Epidermal melanocyte (primary cell): ENCODE measurements around the gene CTU1.
"Not testable (repeated sequence)": the region's sequence is repeated elsewhere in the genome, so short reads cannot be mapped to it uniquely, and the experiment has no call there.

Experiments
- DNase-seq: peaks from one replicate; pipeline ENCODE4 v3.0.0; 2011; ENCODE audit warnings: low spot score; ENCODE audit not compliant: insufficient read length

CTU1 gene

DNA sequence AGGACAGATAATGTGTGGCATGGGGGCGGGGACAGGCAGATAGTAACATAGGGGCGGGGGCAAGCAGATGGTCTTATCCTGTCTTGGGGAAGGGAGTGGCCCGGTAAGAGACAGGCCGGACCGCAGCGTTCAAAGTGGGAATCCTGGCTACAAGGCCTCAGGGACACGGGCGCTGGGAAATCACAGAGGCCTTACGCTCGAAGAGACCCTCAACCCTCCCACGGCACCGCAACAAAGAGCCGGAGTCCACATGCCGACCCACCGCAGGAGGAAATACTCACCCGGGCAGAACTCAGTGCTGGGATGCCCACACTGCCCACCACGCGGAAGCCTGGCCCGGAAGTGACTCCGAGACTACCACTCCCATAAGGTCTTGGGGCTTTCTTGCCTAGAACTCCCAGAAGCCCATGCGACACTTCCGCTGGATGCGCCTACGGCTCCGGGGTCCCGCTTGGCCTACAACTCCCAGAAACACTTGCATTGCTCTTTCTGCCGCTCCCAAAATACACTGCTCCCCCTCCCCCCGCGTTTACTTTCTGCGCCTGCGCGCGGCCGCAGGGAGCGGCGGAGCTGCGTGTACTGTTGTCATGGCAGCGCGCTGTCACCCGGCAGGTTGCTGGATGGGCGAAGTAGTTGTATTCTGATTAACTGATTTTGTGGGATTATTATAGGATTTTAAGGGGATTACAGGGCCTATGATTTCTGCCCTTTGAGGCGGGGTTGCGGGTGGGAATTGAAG, at the start of gene CTU1:
TSS of gene CTU1 (minus strand) at position 344 of the 739 bp plus-strand sequence. CDS start 3,840 bp downstream, outside the sequence.
- peak; percentile 100 for DNase-seq

DNA sequence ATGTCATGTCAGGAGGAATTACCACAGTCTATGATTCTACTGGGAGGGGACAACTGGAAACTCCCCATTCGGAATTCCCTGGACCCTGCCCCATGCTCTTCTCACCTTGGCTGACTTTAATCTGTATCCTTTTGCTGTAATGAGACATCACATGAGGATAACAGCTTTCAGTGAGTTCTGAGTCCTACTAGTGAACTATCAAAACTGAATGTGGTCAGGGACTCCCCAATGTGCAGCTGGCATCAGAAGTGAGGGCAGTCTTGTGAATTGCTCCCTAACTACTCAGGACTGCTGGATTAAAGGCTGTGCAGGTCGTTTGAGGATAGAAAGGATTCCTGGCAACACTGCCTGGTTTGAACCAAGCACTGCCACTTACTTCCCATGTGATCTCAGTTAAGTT, 49.1 kb upstream of the CTU1 start:
- no peak for DNase-seq

DNA sequence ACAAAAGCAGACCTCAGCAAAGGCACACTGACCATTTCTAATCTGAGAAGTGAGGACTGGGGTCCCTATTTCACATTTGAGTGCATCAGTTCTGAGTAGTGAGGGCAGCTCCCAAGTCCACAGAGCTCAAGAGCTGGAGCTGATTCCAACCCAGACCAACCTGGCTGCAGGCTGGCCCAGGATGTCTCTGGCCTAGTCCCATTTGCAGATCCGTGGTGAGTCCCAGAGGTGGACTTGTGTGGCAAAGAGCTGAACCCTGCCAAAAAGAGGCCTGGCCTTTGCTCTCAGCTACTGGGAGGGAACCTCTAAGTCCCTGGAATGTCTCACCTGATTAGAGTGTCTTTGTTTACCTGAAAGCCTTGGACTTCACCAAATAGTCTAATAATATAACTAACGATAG, 48.5 kb upstream of the CTU1 start:
- DNase-seq = no peak

DNA sequence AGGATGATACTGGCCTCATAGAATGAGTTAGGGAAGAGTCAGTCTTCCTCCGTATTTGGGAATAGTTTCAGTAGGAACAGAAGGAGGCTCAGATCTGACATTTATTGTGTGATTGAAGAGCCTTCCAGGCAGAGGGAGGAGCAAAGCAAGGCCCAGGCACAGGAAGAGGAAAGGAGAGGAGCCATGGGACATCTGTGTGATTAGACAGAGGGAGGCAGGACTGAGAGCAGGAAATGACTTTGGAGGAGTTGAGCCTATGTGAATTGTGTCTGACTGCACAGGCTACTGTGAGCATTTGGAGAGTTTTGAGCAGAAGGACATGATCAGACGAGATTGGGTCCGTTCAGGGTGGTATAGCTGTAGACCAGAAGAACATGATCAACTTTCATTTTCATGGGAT, 42.4 kb upstream of the CTU1 start:
- no peak for DNase-seq

DNA sequence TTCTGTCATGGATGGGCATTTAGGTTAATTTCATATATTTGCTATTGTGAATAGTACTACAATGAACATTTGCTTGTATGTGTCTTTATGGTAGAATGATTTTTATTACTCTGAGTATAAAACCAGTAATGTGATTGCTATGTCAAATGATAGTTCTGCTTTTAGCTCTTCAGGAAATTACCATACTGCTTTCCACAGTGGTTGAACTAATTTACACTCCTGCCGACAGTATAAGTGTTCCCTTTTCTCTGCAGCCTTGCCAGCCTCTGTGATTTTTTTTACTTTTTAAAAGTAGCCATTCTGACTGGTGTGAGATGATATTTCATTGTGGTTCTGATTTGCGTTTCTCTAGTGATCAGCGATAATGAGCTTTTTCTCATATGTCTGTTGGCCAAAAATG, 40.4 kb upstream of the CTU1 start:
- no peak for DNase-seq

DNA sequence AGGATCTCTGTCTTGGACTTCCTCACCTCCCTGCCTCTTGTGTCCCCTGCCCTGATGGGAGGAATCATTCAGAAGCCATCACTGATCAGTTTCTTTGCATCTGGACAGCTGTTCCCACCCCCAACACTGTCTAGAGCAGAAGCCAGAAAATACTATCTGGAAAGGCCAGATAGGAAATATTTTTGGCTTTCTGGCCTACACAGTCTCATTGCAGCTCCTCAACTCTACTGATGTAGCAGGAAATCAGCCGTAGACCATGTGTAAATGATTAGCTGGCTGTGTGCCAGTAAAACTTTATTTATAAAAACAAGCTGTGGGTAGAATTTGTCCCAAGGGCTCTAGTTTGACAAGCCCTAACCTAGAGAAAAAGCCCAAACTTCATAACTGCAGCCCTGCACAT, 39.5 kb upstream of the CTU1 start:
- no peak for DNase-seq

DNA sequence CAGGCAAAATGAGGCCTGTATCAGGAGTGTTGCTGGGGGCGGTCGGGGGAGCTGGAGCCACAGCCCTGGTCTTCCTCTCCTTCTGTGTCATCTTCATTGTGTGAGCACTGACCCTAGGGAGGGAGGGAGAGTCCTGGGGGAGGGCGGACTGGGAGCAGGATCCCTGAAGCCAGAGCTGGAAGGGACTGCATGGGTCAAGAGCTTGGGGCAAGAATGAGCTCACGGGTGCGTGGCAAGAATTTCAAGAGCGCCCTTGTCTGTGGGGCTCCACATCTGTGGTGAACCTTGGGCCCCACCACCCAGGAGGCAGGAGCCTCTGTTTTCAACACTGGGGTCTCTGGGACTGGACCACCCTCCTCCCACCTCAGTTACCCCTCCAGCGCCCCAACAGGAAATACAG, 38.5 kb upstream of the CTU1 start:
- DNase-seq = no peak

DNA sequence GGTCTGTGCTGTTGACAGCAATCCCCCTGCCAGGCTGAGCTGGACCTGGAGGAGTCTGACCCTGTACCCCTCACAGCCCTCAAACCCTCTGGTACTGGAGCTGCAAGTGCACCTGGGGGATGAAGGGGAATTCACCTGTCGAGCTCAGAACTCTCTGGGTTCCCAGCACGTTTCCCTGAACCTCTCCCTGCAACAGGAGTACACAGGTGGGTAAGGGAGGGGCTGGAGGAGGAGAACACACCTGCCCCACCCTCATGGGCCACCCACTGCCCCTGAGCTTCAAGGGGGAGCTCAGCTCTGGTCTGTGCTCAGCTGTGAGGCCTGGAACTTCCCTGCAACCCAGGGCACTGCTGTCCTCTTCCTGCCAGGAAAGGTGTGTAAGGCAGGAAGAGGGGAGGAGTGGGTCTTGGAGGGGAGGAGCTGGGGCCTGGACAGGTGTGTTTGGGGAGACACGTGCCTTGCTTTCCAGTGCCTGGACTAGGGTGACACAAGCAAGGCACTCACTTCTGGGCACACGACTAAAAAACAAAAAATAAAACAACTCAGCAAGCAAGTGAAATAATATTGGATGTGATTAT, 37.8 kb upstream of the CTU1 start:
- no peak for DNase-seq

DNA sequence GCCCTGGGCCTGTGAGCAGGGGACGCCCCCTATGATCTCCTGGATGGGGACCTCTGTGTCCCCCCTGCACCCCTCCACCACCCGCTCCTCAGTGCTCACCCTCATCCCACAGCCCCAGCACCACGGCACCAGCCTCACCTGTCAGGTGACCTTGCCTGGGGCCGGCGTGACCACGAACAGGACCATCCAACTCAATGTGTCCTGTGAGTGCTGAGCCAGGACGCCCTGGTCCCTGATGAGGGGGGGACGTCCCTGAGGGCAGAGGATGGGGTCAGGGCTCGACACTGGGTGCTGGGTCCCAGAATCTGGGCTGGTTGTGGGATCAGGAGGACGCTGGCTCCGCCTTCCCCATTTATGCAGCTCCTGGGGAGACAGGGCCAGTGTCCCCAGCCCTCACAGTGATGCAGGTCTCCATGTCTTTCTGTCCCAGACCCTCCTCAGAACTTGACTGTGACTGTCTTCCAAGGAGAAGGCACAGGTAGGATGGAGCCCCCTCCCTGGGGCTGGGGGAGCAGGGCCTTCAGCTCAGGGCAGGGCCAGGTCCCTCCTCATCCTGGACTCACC, 36.4 kb upstream of the CTU1 start:
- no peak for DNase-seq

DNA sequence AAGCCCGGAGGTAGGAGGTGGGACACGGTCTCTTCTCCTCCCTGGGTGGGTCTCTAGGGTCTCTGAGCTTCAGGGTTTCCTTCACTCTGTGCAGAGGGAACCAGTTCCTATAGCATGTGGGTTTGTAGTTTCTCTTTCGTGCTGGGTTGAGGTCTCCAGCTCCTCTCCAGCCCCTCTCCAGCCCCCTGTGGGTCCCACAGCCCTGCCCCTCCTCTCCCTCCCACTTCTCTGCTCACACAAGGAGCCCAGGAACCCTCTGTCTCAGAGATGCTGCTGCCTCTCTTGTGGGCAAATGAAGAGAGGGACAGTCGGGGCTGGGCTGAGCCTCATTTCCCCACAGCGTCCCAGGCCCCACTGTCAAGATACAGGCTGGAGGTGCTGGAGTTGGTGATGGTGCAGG, 35.3 kb upstream of the CTU1 start:
- DNase-seq = no peak

DNA sequence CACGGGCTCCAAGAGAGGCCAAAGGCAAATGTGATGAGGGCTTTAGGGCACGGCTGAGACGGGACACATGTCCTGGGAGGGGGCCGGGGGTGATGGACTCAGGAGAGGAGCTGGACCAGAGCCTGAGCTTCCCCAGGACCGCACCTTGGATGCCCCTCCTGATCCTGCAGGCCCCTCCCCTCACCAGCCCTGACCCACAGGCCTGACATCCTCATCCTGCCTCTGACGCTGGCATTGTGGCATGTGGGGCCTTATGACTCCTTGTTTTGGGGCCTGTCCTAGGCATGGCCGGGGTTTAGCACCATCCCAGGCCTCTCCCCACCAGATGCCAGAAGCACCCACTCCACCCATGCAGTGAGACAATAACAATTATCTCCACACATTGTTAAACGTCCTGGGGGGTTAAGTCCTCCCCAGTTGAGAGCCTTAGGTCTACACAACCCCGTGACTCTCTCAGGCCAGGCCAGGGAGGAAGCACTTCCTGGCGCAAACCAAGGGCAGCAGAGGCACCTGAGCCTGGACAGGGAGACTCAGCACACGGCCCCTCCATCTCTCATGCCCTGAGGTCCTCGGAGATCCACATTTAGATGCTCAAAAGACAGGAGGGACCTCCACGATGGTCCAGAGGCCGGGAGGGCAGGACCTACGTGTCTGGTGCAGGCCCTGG, 34.7 kb upstream of the CTU1 start:
- DNase-seq = not testable (repeated sequence)

DNA sequence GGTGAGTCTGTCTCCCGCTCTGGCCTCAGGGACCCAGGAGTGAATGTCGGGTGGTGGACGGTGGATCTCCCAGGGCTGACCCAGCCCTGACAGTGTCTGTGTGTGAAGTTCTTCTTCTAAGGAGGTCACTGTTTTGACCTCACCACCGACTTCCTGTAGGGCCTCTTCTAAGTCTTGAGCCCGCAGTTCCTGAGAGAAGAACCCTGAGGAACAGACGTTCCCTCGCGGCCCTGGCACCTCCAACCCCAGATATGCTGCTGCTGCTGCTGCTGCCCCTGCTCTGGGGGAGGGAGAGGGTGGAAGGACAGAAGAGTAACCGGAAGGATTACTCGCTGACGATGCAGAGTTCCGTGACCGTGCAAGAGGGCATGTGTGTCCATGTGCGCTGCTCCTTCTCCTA, 33.9 kb upstream of the CTU1 start, which contains the start of gene SIGLEC7:
TSS of gene SIGLEC7 (plus strand) at position 183 of the 400 bp plus-strand sequence. CDS start at position 252, 69 bp downstream.
- DNase-seq = no peak

DNA sequence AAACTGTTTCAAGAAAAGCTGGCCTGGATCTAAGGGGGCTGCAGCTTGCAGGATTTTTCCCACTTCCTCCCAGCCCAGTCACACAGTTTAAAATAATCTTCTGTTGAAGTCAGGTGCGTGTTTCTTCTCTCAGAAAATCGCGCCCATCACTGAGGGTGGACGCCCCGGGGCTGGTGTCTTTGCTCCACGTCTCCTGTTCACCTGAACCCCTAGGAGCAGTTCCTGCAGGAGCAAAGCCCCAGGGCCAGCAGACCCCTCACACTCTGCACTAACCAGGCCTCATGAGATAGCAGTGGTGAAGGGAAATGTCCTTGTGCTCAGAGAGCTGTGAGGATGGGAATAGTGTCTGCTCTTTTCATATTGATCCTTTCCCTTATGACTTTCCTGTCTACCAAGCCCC, 33.0 kb upstream of the CTU1 start:
- no peak for DNase-seq

DNA sequence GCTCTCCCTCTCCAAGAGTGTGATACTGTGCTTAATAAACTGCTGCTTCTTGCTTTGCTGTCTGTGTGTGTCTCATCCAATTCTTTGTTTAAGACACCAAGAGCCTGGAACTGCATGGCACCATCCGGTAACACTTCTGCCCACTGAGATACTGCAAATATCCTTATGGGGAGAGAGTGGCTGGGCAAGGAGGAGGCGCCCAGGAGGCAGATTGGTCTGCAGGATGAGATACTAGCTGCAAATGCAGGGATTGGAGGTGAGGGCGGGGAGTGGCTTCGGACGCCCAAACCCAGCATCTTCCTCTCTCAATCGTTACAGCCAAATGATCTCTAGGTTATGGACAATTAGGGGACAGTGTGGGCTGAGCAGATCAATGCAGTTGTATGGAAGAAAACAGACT, 32.2 kb upstream of the CTU1 start:
- no peak for DNase-seq

DNA sequence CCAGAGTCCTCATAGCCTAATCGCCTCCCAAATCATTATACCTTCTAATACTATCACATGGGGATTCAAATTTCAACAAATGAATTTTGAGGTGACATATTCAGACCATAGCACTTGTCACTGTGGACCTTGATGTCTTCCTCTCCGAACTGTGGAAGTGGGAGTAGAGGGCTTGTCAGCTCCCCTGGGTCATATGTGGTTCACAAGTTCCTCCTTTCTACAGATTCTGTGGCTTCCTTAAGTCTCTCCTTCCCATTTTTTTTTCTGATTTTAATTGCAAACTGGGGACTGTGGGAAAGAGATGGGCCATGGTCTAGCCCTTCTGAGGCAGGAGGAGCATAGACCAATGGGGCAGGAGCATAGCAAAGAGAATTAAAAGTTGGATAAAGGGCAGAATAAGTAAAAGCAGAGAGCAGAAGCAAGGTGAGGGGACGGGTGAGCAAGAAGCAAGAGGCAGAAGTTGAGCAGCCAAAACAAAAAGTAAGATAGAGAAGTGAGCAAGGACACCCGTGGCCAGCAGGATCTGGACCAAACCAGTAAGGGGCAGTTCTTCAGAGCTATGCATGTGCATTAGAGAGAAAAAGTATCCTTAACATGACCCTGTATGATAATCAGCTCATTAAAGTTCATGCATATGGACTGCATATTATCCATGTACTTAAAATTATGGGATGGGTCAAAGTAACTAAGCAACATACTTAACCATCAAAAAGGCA, 31.2 kb upstream of the CTU1 start:
- DNase-seq = no peak

DNA sequence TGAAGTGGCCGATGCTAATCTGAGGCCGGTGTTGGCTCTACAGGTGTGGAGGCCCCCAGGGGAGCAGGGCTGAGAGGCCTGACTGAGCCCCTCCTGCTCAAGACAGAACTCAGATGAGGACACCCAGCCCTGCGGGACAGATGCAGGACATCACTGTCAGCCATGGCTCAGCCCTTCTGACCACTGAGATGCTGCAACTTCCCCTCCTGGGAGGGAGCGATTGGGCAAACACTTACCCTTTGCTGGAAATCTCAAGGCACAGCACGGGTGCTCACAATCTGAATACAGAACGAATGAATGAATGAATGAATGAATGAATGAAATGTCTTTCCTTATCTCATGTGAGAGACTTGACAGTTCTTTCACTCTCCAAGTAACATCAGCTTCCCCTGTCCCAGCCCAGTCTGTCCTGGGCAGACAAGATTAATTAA, 30.4 kb upstream of the CTU1 start:
- no peak for DNase-seq

DNA sequence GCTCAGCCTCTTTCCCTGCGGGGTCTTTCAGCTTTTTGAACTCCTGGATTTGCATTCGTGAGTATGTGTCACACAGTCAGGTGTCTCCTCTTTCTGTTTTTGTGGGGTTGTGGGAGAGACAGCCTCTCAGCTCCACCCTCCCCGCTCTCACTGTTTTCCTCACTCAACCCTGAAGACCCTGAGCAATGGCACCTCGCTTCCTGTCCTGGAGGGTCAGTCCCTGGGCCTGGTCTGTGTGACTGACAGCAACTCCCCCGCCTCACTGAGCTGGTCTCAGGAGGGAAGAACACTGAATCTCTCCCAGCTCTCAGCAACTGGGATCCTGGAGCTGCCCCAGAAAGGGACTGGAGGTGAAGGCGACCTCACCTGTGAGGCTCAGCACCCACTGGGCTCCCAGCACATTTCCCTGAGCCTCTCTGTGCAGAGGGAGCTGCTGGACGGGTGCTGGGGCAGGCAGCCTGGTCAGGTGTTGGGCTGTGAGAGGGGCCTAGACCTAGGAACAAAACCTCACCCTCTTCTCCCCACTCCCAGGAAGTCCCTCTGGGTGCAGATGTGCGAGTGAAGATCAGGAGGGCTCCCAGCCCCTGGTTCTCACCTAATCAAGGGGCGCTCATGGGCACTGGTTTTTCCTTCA, 29.7 kb upstream of the CTU1 start:
- DNase-seq = no peak

DNA sequence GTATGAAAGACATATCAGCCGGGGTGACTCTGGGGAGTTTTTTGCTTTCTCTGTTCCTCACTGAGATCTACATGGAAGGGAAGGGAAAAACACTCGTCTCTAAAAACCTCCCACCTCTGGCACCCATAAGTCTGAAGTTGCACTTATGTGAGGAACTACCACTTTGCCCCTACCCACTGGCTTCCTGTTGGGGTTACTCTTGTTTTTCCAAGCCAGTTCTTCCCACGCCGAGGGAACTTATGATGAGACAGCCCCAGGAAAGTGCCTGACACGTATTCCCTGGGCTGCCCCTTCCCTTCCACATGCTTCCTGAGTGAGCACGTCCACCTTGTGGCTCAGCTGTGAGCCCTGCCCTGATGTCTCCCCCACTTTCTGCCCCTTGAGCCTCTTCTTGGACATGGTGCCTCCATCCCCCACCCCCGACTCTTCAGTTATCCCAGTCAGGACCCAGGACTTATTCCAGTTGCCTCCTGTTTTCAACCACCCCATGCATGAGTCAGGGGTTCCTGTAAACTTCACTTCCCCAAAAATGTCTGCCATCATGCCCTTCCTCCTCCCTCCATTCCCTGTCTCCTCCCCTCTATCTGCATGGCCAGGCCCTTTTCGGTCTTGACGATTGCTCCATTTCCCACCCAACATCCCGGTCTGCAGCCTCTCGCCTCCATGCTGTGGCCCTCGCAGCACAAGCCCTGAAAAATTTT, 28.8 kb upstream of the CTU1 start:
- no peak for DNase-seq

DNA sequence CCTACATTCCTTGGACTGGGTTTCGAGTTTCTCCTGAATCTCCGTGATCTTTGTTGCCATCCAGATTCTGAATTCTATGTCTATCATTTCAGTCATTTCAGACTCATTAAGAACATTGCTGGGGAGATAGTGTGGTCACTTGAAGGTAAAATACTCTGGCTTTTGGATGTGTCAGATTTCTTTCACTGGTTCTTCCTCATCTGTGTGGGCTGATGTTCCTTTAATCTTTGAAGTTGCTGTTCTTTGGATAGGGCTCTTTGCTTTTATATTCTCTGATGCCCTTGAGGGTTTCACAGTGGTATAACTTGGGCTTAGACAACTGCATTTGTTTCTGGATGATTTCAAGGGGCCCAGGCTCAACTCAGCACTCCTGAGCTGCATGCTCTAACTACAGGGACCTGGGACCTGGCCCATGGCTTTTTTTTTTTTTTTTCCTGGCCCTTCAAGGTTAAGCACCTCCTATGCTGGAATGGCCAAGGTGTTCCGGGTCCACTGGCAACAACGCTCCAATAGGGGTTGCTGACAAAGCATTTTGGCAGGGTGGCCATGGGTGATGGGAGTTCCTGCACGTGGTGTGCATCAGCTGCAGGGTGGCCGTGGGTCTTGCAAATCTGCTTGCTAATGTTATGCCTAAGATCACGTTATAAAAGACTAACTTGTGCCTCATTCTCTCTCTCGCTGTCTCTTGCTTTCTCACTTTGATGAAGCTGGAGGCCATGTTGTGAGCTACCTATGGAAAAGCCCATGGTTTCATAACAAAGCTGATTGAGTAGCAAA, 28.0 kb upstream of the CTU1 start:
- DNase-seq = no peak

DNA sequence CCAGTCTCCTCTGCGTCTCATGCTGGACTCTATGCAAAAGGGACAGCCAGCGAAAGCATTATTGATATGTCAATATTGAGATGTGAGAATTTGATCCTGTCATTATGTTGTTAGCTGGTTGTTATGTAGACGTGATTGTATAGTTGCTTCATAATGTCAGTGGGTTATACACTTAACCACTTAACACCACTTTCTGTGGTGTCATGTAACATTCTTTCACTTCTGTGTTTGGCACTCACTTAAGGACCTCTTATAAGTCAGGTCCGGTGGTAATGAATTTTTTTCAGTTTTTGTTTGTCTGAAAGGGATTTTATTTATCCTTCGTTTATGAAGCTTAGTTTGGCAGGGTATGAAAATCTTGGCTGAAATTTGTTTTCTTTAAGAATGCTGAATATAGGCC, 26.8 kb upstream of the CTU1 start:
- no peak for DNase-seq
